Measurements from ENCODE around the gene LY6G5B. TPM values are rescaled to one million over a fixed set of nuclear protein-coding genes. Genes with fewer than 3 reads are reported as not detected.

LY6G5B gene
- total and polyA plus RNA-seq, 2 donors (not counting 1 experiment from before 2014, with no cell fraction given) = 2.0 to 2.8 TPM

DNA sequence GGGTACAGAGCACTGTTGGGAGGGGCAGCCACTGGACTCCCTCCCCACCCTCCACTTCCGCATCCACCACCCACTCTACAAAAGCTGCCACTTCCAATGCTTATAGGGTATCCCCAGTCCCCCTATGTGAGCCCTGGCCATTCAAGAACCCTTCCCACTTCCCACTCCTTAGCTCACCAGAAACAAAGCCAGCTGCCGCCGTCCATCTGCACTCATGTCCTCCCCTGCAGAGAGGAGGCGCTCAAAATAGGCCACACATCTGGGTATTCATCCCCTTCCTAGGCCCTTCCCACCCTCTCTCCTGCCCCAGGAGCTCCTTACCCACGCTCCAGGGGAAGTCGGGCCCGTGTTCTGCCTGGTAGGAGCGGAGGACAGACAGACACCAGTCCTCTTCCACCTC, 17.5 kb downstream of the LY6G5B start:
- Histone ChIP-seq H3K27me3 (ENCODE audit: control insufficient read depth, insufficient read depth, low read length) (no peaks in the 10 kb centered on the region), H2AFZ (ENCODE audit: low read length) (no peak overlapping the region), H3K9me3 (ENCODE audit: control insufficient read depth, insufficient read depth, low read depth, low read length) (no peaks in the 10 kb centered on the region), H3K4me1 (ENCODE audit: control insufficient read depth, extremely low read depth, insufficient read depth, low read length) (peaks cover 3% of the 10 kb centered on the region), H3K4me2 (ENCODE audit: extremely low read depth, insufficient read depth, low read length) (no peak overlapping the region), H3K9ac (ENCODE audit: insufficient read depth, low read length) (no peak overlapping the region), H3K79me2 (ENCODE audit: control insufficient read depth, insufficient read depth, low read length) (no peaks in the 10 kb centered on the region), H3K27ac (ENCODE audit: insufficient read depth, low read length) (no peak overlapping the region), H3K4me3 (replicated peaks in 1 of 4; ENCODE audit: control extremely low read depth in 1 of 4, insufficient read depth in 1 of 4, low read depth in 3 of 4, low read length in 4 of 4) (no peak overlapping the region), H3K36me3 (ENCODE audit: control insufficient read depth, insufficient read depth, low read length) (peaks cover 26% of the 10 kb centered on the region), H4K20me1 (ENCODE audit: control insufficient read depth, extremely low read depth, insufficient read depth, low read length) (no peaks in the 10 kb centered on the region)
- DNase-seq (ENCODE audit: low read depth in 2 of 2) = no peak
- TF ChIP-seq CTCF (conservative IDR thresholded peaks at IDR 0.05 in 1 of 2, IDR thresholded peaks at IDR 0.05 in 1 of 2; ENCODE audit: low read depth in 1 of 2, low read length in 2 of 2) (no peak), EZH2 (IDR thresholded peaks at IDR 0.05; ENCODE audit: low read length, missing control alignments) (no peak)

- Histone ChIP-seq H3K79me2 (ENCODE audit: control insufficient read depth, insufficient read depth, low read length) (no peaks in the 10 kb centered on the region), H3K27ac (ENCODE audit: insufficient read depth, low read length) (no peak overlapping the region), H3K4me1 (ENCODE audit: control insufficient read depth, extremely low read depth, insufficient read depth, low read length) (peaks cover 2% of the 10 kb centered on the region), H3K4me3 (replicated peaks in 1 of 4; ENCODE audit: control extremely low read depth in 1 of 4, insufficient read depth in 1 of 4, low read depth in 3 of 4, low read length in 4 of 4) (no peak overlapping the region), H3K4me2 (ENCODE audit: extremely low read depth, insufficient read depth, low read length) (no peak overlapping the region), H3K27me3 (ENCODE audit: control insufficient read depth, insufficient read depth, low read length) (no peaks in the 10 kb centered on the region), H3K36me3 (ENCODE audit: control insufficient read depth, insufficient read depth, low read length) (peaks cover 30% of the 10 kb centered on the region), H3K9me3 (ENCODE audit: control insufficient read depth, insufficient read depth, low read depth, low read length) (no peaks in the 10 kb centered on the region), H2AFZ (ENCODE audit: low read length) (no peak overlapping the region), H4K20me1 (ENCODE audit: control insufficient read depth, extremely low read depth, insufficient read depth, low read length) (no peaks in the 10 kb centered on the region), H3K9ac (ENCODE audit: insufficient read depth, low read length) (no peak overlapping the region)
- no peak for TF ChIP-seq EZH2 (IDR thresholded peaks at IDR 0.05; ENCODE audit: low read length, missing control alignments)
- TF ChIP-seq CTCF (conservative IDR thresholded peaks at IDR 0.05 in 1 of 2, IDR thresholded peaks at IDR 0.05 in 1 of 2; ENCODE audit: low read depth in 1 of 2, low read length in 2 of 2) = no peak
- DNase-seq (ENCODE audit: low read depth in 2 of 2) = no peak
Observed at GRCh38 chr6:31687860-31688693, 18.3 kb downstream of the LY6G5B start.

- Histone ChIP-seq H3K4me2 (ENCODE audit: extremely low read depth, insufficient read depth, low read length) (no peak overlapping the region), H3K36me3 (ENCODE audit: control insufficient read depth, insufficient read depth, low read length) (peaks cover 32% of the 10 kb centered on the region), H3K4me1 (ENCODE audit: control insufficient read depth, extremely low read depth, insufficient read depth, low read length) (no peaks in the 10 kb centered on the region), H4K20me1 (ENCODE audit: control insufficient read depth, extremely low read depth, insufficient read depth, low read length) (no peaks in the 10 kb centered on the region), H3K79me2 (ENCODE audit: control insufficient read depth, insufficient read depth, low read length) (no peaks in the 10 kb centered on the region), H3K27me3 (ENCODE audit: control insufficient read depth, insufficient read depth, low read length) (no peaks in the 10 kb centered on the region), H2AFZ (ENCODE audit: low read length) (no peak overlapping the region), H3K27ac (ENCODE audit: insufficient read depth, low read length) (no peak overlapping the region), H3K4me3 (replicated peaks in 1 of 4; ENCODE audit: control extremely low read depth in 1 of 4, insufficient read depth in 1 of 4, low read depth in 3 of 4, low read length in 4 of 4) (no peak overlapping the region), H3K9me3 (ENCODE audit: control insufficient read depth, insufficient read depth, low read depth, low read length) (no peaks in the 10 kb centered on the region), H3K9ac (ENCODE audit: insufficient read depth, low read length) (no peak overlapping the region)
- no peak for DNase-seq (ENCODE audit: low read depth in 2 of 2)
- TF ChIP-seq EZH2 (IDR thresholded peaks at IDR 0.05; ENCODE audit: low read length, missing control alignments) (no peak), CTCF (conservative IDR thresholded peaks at IDR 0.05 in 1 of 2, IDR thresholded peaks at IDR 0.05 in 1 of 2; ENCODE audit: low read depth in 1 of 2, low read length in 2 of 2) (peak; percentile 23 to 46)
Observed at GRCh38 chr6:31689249-31690110, 19.7 kb downstream of the LY6G5B start.
